GM21528 (cell line): ENCODE measurements around the gene MAMSTR.
"Not testable (repeated sequence)": the region's sequence is repeated elsewhere in the genome, so short reads cannot be mapped to it uniquely, and the experiment has no call there.

Source experiments
- ATAC-seq: cut with Tn5 transposase; IDR thresholded peaks from one replicate; pipeline ENCODE4 v1.9.1; 2021; ENCODE audit warnings: mild to moderate bottlenecking, moderate library complexity; ENCODE audit not compliant: unreplicated experiment, low FRiP score

Gene MAMSTR

DNA sequence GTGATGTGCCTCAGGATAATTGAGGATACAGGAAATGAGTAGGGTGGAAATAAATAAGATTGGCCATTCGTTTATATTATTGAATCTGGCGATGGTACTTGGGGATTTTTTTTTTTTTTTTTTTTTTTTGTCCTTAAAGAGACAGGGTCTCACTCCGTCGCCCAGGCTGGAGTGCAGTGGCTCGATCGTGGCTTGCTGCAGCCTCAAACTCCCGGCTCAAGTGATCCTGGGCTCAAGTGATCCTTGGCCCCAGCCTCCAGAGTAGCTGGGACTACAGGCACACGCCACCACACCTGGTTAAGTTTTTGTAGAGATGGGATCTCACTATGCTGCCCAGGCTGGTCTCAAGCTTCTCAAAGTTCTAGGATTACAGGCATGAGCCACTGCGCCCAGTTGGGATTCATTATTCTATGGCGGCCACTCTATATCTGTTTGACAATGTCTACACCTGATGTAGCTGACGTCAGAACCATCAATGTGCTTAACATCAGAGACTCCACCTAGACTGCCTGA lies 2.7 kb upstream of the MAMSTR start:
- no peak for ATAC-seq

DNA sequence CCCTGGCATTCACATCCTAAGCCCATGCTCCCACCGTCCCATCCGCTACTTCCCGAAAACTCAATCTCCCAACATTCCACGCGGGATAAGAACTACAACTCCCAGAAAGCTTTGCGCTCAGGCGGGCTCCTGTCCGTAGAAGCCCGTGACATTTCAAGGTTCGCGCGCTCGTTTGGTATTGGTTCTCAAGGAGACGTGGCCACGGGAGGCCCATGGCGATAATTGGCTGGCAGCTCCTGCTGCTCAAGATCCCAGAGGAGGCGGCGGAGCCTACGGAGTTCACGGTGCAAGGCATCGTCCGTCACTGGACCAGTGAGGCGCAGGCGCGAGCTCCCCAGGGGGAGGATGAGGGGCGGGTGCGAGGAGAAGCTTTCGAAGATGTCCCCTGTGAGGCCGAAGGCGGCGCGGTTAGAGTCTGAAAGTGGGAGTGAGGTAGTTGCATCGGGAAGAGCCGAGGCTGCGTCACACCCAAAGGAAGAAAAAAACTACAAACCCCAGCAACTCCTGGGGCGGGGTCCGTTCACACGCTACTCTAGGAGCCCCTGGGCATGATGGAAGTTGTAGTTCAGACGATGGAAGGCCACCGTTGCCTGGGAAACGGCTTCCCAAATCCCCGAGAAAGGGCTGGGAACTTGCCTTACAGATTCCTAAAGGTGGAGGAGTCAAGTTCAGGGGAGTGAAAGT lies 1.2 kb upstream of the MAMSTR start:
- peak; percentile 63 for ATAC-seq

- no peak for ATAC-seq
Observed at GRCh38 chr19:48720251-48720612, 707 bp upstream of the MAMSTR start.

DNA sequence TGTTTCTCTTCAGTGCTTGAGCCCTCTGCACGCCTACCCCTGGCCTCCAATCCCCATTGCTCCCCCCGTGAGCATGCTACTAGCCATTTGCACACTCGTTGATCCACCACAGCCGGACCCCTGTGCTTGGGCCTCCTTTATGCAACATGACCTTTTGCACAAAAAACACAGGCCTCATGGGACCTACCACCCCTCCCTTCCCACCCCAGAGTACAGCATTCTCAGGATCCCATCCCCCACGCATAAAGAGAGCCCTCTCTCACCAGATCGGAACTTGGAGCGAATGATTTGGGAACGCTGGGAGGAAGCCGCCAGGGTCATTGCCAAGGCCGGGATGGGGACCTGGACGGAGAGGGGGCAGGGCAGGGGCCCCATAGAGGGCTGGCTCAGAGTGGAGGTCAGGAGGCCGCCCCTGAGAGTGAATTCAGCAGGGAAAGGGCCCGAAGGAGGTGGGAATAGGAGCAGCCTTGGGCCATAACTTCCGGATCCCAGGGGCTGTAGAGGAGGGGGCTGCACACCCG lies 754 bp downstream of the MAMSTR start:
- ATAC-seq, result no peak

DNA sequence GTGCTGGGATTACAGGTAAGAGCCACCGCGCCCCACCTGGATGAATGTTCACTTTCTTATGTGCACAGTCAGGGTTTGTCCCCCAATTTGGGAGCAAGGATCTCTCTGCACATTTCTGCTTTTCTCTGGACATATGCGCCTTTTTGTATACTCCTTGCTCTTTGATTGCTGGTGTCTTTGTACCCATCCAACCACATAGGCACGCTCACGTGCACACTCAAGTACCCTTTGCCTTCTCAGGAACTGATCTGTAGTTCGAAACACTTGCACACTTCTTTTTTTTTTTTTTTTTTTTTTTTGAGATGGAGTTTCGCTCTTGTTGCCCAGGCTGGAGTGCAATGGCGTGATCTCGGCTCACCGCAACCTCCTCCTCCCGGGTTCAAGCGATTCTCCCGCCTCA lies 1.4 kb downstream of the MAMSTR start:
- not testable (repeated sequence) for ATAC-seq

DNA sequence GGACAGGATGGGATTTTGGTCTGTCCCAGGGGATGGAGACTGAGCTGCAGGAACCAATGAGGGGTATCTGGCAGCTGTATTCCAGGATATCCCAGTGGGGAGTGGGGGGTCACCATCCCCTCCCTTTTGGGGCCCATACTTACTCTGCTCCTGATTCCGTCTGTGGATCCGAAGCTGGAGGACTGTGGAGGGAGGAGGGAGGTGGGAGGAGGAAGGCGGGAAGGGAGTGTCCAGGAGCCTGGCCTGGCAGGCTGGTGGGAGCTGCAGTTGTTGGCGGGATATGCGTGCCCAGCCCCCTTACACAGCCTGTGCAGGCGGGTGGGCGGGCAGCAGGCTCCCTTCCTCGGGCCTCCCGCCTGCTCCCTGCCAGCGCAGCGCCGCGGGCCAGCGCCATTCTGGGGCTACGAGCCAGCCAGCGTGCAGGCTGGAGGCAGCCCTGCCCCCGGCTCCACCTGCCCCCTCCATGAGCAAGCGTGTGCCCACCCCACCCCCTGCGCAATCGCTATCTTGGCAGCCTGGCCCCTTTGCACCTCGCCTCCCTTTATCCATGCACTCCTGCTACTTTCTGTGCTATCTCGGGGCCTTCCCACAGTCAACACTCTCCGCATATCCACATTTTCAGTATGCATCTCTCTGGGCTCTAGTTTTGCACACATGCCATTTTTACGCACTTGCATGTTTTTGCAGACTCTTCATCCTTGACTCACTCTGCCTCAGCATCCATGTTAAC lies 2.8 kb downstream of the MAMSTR start:
- no peak for ATAC-seq

DNA sequence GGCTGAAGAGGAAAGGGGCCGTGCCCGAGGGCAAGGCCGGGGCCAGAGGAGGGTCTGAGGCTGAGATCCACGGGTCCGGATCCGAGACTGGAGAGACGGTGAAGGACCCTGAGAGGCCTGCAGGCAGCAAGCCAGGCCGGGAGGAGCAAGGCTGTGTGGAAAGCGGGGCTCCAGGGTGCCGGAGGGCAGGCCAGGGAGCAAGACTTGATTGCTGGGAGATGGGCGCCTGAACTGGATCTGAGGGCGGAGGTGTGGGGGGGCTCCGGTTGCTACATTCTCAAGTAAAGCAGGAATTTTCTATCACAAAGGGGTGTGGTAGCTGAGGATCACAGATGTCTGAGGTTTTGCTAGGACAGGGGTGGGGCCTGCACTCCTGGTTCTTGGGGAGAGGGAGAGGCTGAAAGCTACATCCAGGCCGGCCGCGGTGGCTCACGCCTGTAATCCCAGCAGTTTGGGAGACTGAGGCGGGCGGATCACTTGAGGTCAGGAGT lies 3.8 kb downstream of the MAMSTR start:
- no peak for ATAC-seq

DNA sequence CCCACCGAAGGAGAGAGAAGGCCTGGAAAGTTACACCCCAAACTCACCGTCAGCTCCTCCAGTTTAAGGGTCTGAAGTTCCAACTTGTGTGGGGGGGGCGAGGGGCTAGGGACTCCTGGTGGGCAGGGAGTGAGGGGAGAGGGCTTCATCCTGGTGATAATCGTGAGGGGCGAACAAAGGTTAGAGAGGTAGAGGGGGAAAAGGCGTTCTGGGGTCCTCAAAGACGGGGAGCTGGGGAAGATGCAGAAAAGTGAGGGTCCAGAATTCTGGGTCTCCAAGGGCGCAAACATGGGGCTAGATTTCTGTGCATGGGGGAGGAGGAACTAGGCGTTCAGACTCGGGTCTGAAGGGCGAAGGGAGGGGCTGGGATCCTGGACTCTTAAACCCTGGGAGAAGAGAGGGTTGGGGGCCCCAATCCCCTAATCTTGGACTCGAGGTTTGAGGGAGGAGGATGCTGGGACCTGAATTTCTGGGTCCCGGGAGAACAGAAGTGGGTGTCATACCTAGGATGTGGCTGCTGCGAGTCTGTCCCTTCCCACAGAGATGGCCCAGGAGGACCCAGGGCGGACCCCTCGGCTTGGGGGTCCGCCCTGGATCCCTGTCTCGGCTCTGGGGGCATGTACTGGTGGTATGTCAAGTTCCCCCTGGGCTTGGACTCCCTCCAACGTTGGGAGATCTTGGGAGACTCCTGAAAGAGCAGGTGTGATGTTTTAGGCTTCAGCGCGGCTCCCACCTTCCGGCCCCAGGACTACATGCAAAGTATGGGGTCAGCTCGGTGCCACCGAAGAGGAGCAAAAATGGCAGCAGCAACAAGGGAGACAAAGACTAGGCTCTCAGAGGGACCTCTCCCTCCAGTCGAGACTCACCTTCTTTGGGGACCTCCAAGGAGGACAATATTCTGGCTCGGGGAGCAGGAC lies 4.5 kb downstream of the MAMSTR start:
- ATAC-seq, result no peak

DNA sequence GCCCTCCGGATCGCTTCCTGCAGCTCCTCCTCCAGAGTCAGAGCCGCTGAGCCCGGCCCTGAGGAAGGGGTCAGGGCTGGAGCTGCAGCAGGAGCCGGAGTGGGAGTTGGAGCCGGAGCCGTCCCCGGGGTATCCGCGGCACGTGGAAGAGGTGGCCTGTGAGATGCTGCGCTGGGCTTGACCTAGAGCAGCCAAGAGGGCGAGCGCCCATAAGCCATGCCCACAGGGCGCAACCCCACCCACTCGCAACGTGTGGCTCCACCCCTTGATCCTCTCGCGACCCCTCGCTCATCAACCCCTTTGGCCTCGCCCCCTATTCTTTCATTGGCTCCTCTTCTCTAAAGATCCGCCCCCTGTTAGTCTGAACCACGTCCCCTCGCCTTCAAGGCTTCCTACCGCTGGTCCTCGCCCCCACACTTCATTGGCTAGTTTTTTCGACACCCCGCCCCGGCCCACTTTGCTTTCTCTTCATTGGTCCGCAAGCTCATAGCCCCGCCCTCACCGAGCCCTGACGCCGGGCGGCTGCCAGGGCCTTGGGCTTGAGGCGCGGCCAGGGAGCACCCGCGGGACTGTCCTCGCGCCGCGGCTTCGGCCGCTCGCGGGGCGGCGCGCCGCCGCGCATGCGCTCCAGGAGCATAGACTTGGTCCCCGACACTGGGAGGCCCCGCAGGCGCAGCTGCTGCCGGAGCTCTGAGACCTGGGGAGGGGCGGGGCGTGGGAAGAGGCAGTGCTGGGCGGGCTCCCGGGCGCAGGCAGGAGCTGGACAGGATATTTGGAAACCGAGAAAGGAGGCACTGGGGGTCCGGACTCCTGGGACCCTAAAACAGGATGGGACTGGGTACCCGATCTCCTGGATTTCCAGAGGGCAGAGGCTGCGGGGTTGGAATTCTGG lies 5.4 kb downstream of the MAMSTR start:
- ATAC-seq, result peak; percentile 84

GRCh38 chr19:48713041-48713863 lies 6.3 kb downstream of the MAMSTR start:
- no peak for ATAC-seq

DNA sequence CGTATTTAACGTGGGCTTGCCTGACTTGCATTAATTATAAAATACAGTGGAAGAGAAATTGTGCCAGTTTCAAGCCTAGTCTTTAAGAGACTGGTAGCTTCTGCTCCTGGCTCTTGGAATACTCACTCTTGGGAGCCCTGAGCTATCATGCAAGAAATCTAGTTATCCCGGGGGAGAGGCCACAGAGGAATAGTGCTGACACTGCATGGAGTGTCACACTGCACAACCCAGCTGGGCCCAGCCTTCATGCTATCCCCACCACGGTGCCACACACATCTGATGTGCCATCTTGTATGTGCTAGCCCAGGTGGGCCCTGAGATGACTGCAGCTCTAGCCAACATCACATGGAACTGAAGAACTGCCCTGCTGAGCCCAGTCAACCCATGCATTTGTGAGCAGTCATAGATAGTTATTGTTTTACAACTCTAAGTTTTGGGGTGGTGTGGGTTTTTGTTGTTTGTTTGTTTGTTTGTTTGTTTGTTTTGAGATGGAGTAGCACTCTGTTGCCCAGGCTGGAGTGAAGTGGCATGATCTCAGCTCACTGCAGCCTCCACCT lies 8.3 kb downstream of the MAMSTR start:
- no peak for ATAC-seq

GRCh38 chr19:48708471-48708870 lies 11.1 kb downstream of the MAMSTR start:
- ATAC-seq, result no peak

DNA sequence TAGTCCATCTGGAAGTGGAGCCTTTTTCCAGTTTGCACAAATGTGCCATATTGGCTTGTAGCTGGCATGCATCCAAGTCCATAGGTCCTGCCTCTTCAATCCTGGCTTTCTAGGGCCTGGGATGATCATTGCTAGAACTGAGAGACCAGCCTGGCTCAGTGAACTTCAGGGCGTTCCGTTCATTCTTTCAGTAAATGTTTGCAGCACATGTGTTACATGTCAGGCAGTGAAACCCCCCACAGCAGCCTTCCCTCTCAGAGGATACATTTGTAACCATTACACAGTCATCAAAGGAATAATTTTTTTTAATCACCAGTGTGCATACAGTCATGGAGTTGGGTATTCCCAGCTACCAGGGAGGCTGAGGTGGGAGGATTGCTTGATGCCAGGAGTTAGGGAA lies 14.1 kb downstream of the MAMSTR start:
- no peak for ATAC-seq

- no peak for ATAC-seq
Observed at GRCh38 chr19:48703316-48703715, 16.2 kb downstream of the MAMSTR start.

- no peak for ATAC-seq
Observed at GRCh38 chr19:48702701-48703100, 16.8 kb downstream of the MAMSTR start.

DNA sequence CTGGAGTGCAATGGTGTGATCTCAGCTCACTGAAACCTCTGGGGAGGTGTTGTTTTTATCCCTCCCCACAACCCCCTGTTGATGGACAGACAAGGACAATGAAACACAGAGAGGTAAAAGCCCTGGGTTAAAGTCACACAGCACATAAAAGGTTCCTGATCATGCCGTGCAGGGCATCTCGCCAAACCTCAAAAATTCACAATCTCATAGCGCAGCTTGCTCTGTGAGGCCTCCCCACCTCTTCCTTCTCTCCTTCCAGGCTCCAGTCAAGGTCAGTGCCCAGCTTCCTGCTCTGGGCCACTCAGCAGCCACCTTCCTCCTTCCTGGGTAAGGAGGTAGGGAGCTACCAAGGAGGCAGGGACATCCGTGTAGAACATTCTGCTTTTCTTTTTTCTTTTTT lies 21.5 kb downstream of the MAMSTR start:
- ATAC-seq, result no peak

- ATAC-seq, result no peak
Observed at GRCh38 chr19:48696353-48697010, 23.0 kb downstream of the MAMSTR start.

GRCh38 chr19:48695743-48696352 lies 23.7 kb downstream of the MAMSTR start, which contains the start of gene FUT2:
FUT2 (plus strand) TSS chr19:48695971; CDS start chr19:48702957, 6,986 bp downstream.
- ATAC-seq, result no peak
